GM21367 (cell line): ENCODE data around the gene CCDC170.
"Not testable (repeated sequence)": the region's sequence is repeated elsewhere in the genome, so short reads cannot be mapped to it uniquely, and the experiment has no call there.

ENCODE experiments used
- ATAC-seq: cut with Tn5 transposase; IDR thresholded peaks from one replicate; pipeline ENCODE4 v1.9.1; 2021; ENCODE audit not compliant: unreplicated experiment

CCDC170 gene

GRCh38 chr6:151494235-151494935, 568 bp downstream of the CCDC170 start:
- no peak for ATAC-seq

- no peak for ATAC-seq
Measured at GRCh38 chr6:151494936-151495320, 1.1 kb downstream of the CCDC170 start.

DNA sequence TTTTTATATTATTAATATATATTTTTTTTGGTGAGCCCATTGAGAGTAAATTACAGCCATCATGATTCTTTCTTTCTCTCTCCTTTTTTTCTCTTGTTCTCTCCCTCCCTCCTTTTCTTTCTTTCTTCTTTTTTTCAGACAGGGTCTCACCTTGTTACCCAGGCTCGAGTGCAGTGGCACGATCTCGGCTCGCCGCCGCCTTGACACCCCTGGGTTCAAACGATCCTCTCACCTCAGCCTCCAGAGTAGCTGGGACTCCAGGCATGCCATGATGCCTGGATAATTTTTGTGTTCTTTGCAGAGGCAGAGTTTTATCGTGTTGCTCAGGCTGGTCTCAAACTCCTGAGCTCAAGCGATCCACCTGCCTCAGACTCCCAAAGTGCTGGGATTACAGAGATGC, 1.6 kb downstream of the CCDC170 start:
- ATAC-seq: no peak

- peak; percentile 27 for ATAC-seq
Measured at GRCh38 chr6:151497905-151498304, 4.1 kb downstream of the CCDC170 start.

DNA sequence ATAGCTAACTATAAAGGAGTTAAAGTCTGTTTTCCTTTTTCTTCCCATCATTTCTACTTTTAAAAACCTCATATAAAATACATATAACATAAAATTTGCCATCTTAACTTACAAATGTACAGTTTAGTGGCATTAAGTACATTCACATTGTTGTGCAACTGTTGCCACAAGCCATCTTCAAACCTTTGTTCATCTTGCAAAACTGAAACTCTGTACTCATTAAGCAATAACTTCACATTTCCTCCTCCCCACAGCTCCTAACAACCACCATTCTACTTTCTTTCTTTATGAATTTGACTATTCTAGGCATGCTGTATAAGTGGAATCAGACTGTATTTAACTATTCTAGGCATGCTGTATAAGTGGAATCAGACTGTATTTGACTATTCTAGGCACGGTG, 4.5 kb downstream of the CCDC170 start:
- ATAC-seq: peak; percentile 71

DNA sequence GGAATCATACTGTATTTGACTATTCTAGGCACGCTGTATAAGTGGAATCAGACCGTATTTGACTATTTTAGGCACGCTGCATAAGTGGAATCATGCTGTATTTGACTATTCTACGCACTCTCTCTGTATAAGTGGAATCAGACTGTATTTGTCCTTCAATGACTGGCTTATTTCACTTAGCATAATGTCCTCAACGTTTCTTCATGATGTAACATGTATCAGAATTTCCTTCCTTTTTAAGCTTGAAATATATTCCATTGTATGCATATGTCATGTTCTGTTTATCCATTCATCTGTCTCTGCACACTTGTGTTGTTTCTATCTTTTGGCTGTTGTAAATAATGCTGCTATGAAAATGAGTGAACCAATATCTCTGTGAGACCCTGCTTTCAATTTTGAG, 5.7 kb downstream of the CCDC170 start:
- ATAC-seq: no peak

- no peak for ATAC-seq
Measured at GRCh38 chr6:151501511-151502136, 7.8 kb downstream of the CCDC170 start.

GRCh38 chr6:151502499-151502898, 8.7 kb downstream of the CCDC170 start:
- no peak for ATAC-seq

- ATAC-seq: no peak
Measured at GRCh38 chr6:151506761-151507160, 12.9 kb downstream of the CCDC170 start.

- ATAC-seq: no peak
Measured at GRCh38 chr6:151509048-151509447, 15.2 kb downstream of the CCDC170 start.

GRCh38 chr6:151512481-151512880, 18.7 kb downstream of the CCDC170 start:
- no peak for ATAC-seq

GRCh38 chr6:151514000-151514730, 20.3 kb downstream of the CCDC170 start:
- no peak for ATAC-seq

- not testable (repeated sequence) for ATAC-seq
Measured at GRCh38 chr6:151518992-151519391, 25.2 kb downstream of the CCDC170 start.

DNA sequence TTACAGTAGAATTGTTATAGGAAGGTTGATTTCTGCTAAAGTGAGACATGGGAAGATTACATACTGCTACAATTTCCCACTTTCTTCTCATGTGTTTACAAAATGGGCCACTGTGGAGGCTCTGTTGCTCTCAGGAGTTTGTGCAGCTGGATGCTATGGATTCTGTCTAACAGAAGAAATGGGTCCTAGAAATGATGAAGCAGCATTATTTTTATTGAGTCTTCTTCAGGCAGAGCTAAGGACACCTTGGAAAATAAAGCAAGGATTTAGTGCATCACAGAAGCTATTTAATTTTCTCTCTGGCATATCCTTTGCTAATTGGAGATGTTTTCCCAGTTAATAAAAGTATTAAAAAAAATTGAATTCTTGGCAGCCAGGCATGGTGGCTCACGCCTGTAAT, 29.2 kb downstream of the CCDC170 start:
- ATAC-seq: no peak

- ATAC-seq: no peak
Measured at GRCh38 chr6:151524059-151524458, 30.2 kb downstream of the CCDC170 start.

- no peak for ATAC-seq
Measured at GRCh38 chr6:151534576-151534975, 40.8 kb downstream of the CCDC170 start.

GRCh38 chr6:151535476-151536187, 41.8 kb downstream of the CCDC170 start:
- ATAC-seq: no peak

DNA sequence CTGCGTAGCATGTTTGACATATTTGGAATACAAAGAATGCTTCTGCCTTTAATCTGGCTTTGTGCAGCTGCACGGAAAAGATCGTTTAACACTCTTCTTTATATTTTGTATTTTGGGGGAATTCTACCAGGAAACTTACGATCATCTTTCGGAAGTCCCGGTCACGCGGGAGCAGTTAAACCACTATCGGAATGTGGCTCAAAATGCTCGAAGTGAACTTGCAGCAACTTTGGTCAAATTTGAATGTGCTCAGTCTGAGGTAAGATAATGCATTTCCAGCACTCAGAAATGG, 42.3 kb downstream of the CCDC170 start:
- no peak for ATAC-seq

GRCh38 chr6:151537556-151537955, 43.7 kb downstream of the CCDC170 start:
- no peak for ATAC-seq

DNA sequence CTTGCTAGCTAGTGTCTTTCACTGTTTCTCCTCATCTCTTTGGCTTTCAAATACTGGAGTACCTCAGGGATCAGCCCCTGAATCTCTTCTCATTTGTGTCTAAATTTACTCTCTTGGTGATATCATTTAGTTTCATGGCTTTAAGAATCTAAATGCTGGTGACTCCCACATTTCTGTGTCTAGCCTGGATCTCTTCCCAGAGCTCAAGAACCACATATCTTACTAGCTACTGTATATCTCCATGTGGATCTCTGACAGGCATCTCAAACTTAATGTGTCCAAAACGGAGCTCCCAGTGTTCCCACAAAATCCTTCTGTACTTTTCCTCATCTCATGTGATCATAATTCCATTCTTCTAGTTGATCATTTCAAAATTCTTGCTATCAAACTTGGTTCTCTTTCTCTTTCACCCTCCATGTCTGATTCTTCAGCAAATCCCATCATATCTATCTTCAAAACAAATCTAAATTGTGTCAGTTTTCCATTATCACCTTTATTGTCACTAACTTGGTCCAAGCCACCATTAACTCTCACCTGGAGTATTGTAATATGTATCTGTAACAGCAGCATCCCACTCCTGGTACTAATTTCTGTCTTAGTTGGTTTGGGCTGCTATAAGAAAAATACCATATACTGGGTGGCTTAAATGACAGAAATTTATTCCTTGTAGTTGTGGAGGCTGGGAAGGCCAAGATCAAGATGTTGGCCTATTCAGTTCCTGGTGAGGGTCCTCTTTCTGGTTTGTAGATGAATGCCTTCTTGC, 45.9 kb downstream of the CCDC170 start:
- ATAC-seq: no peak

GRCh38 chr6:151544453-151544852, 50.6 kb downstream of the CCDC170 start:
- ATAC-seq: no peak
